ENCODE results near the gene FAM222A.

GRCh38 chr12:109677279-109677691, 36.3 kb upstream of the FAM222A start:
- no peak for TF ChIP-seq POLR2AphosphoS5 (IDR thresholded peaks at IDR 0.05; ENCODE audit: low read depth)
- no peak for TF ChIP-seq CTCF (IDR thresholded peaks at IDR 0.05; ENCODE audit: insufficient read depth, low read length)
